Fibroblast of villous mesenchyme (primary cell): ENCODE results near the gene DNAAF1. TPM values are rescaled to one million over a fixed set of nuclear protein-coding genes. Genes with fewer than 3 reads are reported as not detected.

Source experiments
- total RNA-seq: library from RNA; depleted of rRNA; stranded (reverse); fragments of >200 nt; gene quantifications from 2 replicates; pipeline ENCODE4 v1.2.3, GENCODE V29; 2012

DNAAF1 gene
- total RNA-seq, 1 donor: not detected

Other genes with a start within 250 kb of the DNAAF1 start
- 2.6 and 3.2 TPM in 2 replicates for gene MLYCD, start 246.2 kb upstream of the DNAAF1 start, total RNA-seq
- 3.2 and 6.5 TPM in 2 replicates for gene OSGIN1, start 192.1 kb upstream of the DNAAF1 start, total RNA-seq
- not detected in 2 replicates for gene NECAB2, start 177.1 kb upstream of the DNAAF1 start, total RNA-seq
- not detected in 2 replicates for gene SLC38A8, start 102.5 kb upstream of the DNAAF1 start, total RNA-seq
- 77.0 and 97.2 TPM in 2 replicates for gene MBTPS1, start 28.4 kb upstream of the DNAAF1 start, total RNA-seq
- 17.4 and 29.8 TPM in 2 replicates for gene HSDL1, start 131 bp upstream of the DNAAF1 start, total RNA-seq
- gene TAF1C, start 41.7 kb downstream of the DNAAF1 start, total RNA-seq: 19.4 and 20.9 TPM in 2 replicates
- not detected in 2 replicates for gene ADAD2, start 45.8 kb downstream of the DNAAF1 start, total RNA-seq
- gene KCNG4, start 94.7 kb downstream of the DNAAF1 start, total RNA-seq: not detected in 2 replicates
- gene WFDC1, start 149.6 kb downstream of the DNAAF1 start, total RNA-seq: 8.2 and 10.0 TPM in 2 replicates
- not detected in 2 replicates for gene ATP2C2, start 223.2 kb downstream of the DNAAF1 start, total RNA-seq